Sigmoid colon (tissue), 7 donors: ENCODE measurements around the gene TCEANC2. TPM values are rescaled to one million over a fixed set of nuclear protein-coding genes. Genes with fewer than 3 reads are reported as not detected.

Experiments used
- DNase-seq: peaks from one replicate; pipeline ENCODE4 v3.0.0-alpha.2; 2019
- H3K27ac ChIP-seq, 4 donors: fragments of 200-600 bp; sonication (generic); one replicate each; pipeline ENCODE4 v1.5.1; 2016 to 2019; ENCODE audit warnings: mild to moderate bottlenecking in 1 of 4
- H3K27me3 ChIP-seq, 3 donors: fragments of 200-600 bp; sonication (generic); one replicate each; pipeline ENCODE4 v1.5.1; 2019; ENCODE audit warnings: mild to moderate bottlenecking in 1 of 3
- H3K36me3 ChIP-seq, 4 donors: fragments of 200-600 bp; sonication (generic); one replicate each; pipeline ENCODE4 v1.5.1; 2016 to 2019
- H3K4me1 ChIP-seq, 4 donors: fragments of 200-600 bp; sonication (generic); one replicate each; pipeline ENCODE4 v1.5.1; 2017 to 2019
- H3K4me3 ChIP-seq, 4 donors: fragments of 200-600 bp; sonication (generic); one replicate each; pipeline ENCODE4 v1.5.1; 2017 to 2019; ENCODE audit warnings: mild to moderate bottlenecking in 2 of 4, moderate library complexity in 1 of 4
- H3K9me3 ChIP-seq, 4 donors: fragments of 200-600 bp in 3 of 4; sonication (generic) in 3 of 4; one replicate each; pipeline versions ENCODE4 v1.5.1 to v1.6.1; 2013 to 2019
- CTCF ChIP-seq, 4 experiments: fragments of 450-650 bp in 3 of 4; fragments of 200-600 bp in 1 of 4; IDR thresholded peaks; one replicate each; pipeline ENCODE4 v1.5.1; 2016 to 2019; ENCODE audit warnings: antibody characterized with exemption in 4 of 4, mild to moderate bottlenecking in 3 of 4, moderate library complexity in 2 of 4
- EP300 ChIP-seq, 4 donors: sonication (generic); formaldehyde crosslinking; IDR thresholded peaks; one replicate each; pipeline ENCODE4 v1.6.1; 2017; ENCODE audit warnings: antibody characterized with exemption in 4 of 4
- POLR2A ChIP-seq, 2 donors: fragments of 450-650 bp; IDR thresholded peaks; one replicate each; pipeline ENCODE4 v1.6.1; 2016; ENCODE audit warnings: antibody characterized with exemption in 2 of 2, mild to moderate bottlenecking in 2 of 2, moderate library complexity in 2 of 2
- POLR2AphosphoS5 ChIP-seq, 4 donors: sonication (generic); formaldehyde crosslinking; IDR thresholded peaks; one replicate each; pipeline ENCODE4 v1.6.1; 2017; ENCODE audit warnings: antibody characterized with exemption in 4 of 4
- WGBS, 2 donors: extraction: QIAGEN DNeasy Blood & Tissue Kit; methylation state at CpG; one replicate each; pipeline ENCODE4 v1.1.7; 2013; 5-methylcytosine and 5-hydroxymethylcytosine counted together
- intact Hi-C: fragments of 100-400 bp; cut with DNase I; formaldehyde crosslinking; loops from one replicate; pipeline ENCODE4 v1.15.1; 2023
- polyA plus RNA-seq, 3 donors: library from polyadenylated mRNA; stranded (reverse); fragments of 200-250 nt; gene quantifications; one replicate each; pipeline ENCODE4 v1.2.3, GENCODE V29; 2013
- total RNA-seq, 4 donors: library from RNA; depleted of rRNA; stranded (reverse); fragments of >200 nt; gene quantifications; one replicate each; pipeline ENCODE4 v1.1.0, GENCODE V29; 2016
- donor health status: healthy with polysubstance abuse.
- donor health status: Bipolar disorder and iron deficiency.
- donor health status: healthy.

The TCEANC2 gene
- total and polyA plus RNA-seq, 7 donors: 1.8 to 6.9 (median 6.1) TPM

DNA sequence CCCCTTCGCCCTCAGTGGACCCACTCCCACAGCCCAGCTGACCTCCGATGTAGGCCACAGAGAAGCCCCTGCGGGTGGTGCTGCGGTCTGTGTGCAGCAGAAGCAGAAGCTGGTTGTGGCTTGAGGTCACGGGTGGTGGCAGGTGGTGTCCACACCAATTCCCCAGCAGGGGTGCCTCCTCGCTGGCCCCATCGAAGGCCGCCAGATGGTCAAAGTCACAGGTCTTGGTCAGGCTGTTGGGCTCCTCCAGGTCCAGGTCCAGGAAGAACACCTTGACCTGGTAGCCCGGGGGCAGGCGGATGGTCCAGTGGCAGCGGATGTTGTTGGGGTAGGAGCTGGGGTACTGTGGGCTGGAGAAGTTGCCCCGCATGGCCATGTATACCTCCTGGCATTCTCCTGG is 86.3 kb downstream of the TCEANC2 start:
- Histone ChIP-seq H3K4me3 (no peak overlapping the region), H3K9me3 (no peaks in the 10 kb centered on the region), H3K36me3 (no peaks in the 10 kb centered on the region), H3K27me3 (no peaks in the 10 kb centered on the region), H3K27ac (no peak overlapping the region), H3K4me1 (no peaks in the 10 kb centered on the region)
- TF ChIP-seq POLR2AphosphoS5 (IDR thresholded peaks at IDR 0.05): no peak
- TF ChIP-seq CTCF (IDR thresholded peaks at IDR 0.05): no peak
- no peak for TF ChIP-seq POLR2A (IDR thresholded peaks at IDR 0.05)
- no peak for TF ChIP-seq EP300 (IDR thresholded peaks at IDR 0.05)
- DNase-seq: no peak
- intact Hi-C loops: no loop called here
- 96 to 97% methylated on average over 12 of the region's 12 CpGs for WGBS, 2 donors

DNA sequence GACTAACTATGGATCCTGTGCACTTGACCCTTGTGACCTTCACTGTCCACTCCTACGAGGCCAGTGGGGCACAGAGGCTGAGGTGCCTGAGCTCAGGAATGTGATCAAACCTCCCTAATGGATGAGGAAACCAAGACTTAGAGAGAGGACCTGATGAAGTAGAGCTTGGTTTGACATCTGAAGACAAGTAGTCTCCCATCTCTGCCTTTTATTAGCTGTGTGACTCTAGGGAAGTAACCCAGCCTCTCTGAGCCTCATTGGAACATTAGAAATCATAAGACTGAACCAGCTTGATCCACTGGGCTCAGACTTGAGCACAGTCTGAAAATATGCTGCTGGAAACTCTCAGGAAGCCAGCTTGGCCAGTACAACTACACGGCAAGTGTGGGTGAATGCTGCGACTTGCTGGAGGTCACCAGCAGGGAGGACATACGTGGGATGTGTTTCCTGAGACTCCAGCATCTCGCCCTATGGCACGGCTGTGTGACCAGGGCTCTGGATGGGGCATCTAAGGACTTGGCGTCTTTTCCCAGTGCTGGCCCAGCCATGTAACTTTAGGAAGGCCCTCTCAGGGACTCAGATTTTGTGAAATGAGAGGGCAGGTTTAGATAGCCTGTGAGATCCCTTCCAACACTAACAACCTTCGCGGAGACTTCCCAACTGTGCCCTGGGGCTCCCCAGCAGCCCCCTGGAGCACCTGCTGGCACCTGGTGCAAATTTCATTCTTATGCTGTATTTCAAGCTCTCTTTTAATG is 88.9 kb downstream of the TCEANC2 start:
- TF ChIP-seq CTCF (IDR thresholded peaks at IDR 0.05) (no peak), EP300 (IDR thresholded peaks at IDR 0.05) (no peak), POLR2AphosphoS5 (IDR thresholded peaks at IDR 0.05) (no peak), POLR2A (IDR thresholded peaks at IDR 0.05) (no peak)
- no peak for DNase-seq
- H3K36me3 ChIP-seq: no peaks in the 10 kb centered on the region
- H3K9me3 ChIP-seq: no peaks in the 10 kb centered on the region
- H3K27me3 ChIP-seq: no peaks in the 10 kb centered on the region
- intact Hi-C loops: no loop called here
- no peaks in the 10 kb centered on the region for H3K4me1 ChIP-seq
- H3K27ac ChIP-seq: no peak overlapping the region
- WGBS, 2 donors: 79 to 80% methylated on average over 9 of the region's 9 CpGs
- no peak overlapping the region for H3K4me3 ChIP-seq

- H3K4me1 ChIP-seq: no peaks in the 10 kb centered on the region
- H3K27ac ChIP-seq: no peak overlapping the region
- WGBS, 2 donors: 97 to 98% methylated on average over 11 of the region's 11 CpGs
- H3K9me3 ChIP-seq: no peaks in the 10 kb centered on the region
- DNase-seq: no peak
- no peak overlapping the region for H3K4me3 ChIP-seq
- TF ChIP-seq POLR2A (IDR thresholded peaks at IDR 0.05) (no peak), CTCF (IDR thresholded peaks at IDR 0.05) (no peak), POLR2AphosphoS5 (IDR thresholded peaks at IDR 0.05) (no peak), EP300 (IDR thresholded peaks at IDR 0.05) (no peak)
- no peaks in the 10 kb centered on the region for H3K27me3 ChIP-seq
- intact Hi-C loops: no loop called here
- H3K36me3 ChIP-seq: no peaks in the 10 kb centered on the region
Measured at GRCh38 chr1:54144366-54144765, 91.0 kb downstream of the TCEANC2 start.

DNA sequence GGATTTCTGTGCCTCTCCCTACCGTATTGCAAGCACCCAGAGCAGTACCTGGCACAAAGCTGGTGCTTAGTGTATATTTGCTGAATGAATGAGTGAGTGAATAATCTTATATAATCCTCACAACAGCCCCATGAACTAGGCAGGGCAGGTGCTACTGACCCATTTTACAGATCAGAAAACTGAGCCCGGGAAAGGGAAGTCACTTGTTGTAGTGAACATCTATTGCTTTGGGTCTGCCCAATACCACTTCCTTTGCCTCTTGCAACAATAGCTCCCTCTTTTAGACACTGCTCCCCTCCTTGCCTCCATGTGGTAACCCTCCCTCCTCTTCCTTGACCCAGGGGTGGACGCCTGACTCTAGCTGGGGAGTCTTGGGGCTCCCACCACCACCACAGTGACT is 96.3 kb downstream of the TCEANC2 start:
- Histone ChIP-seq H3K4me3 (no peak overlapping the region), H3K36me3 (no peaks in the 10 kb centered on the region), H3K4me1 (peaks cover 0 to 6% (median 0%) of the 10 kb centered on the region in 4 donors), H3K27ac (no peak overlapping the region), H3K9me3 (no peaks in the 10 kb centered on the region), H3K27me3 (no peaks in the 10 kb centered on the region)
- intact Hi-C loops: no loop called here
- TF ChIP-seq POLR2AphosphoS5 (IDR thresholded peaks at IDR 0.05) (no peak), EP300 (IDR thresholded peaks at IDR 0.05) (no peak), CTCF (IDR thresholded peaks at IDR 0.05) (no peak), POLR2A (IDR thresholded peaks at IDR 0.05) (no peak)
- 94 to 97% methylated on average over 3 of the region's 3 CpGs for WGBS, 2 donors
- no peak for DNase-seq

- TF ChIP-seq POLR2A (IDR thresholded peaks at IDR 0.05): no peak
- TF ChIP-seq EP300 (IDR thresholded peaks at IDR 0.05): no peak
- TF ChIP-seq POLR2AphosphoS5 (IDR thresholded peaks at IDR 0.05): no peak
- no peak for TF ChIP-seq CTCF (IDR thresholded peaks at IDR 0.05)
- DNase-seq: no peak
- Histone ChIP-seq H3K4me1 (peaks cover 0 to 6% (median 0%) of the 10 kb centered on the region in 4 donors), H3K9me3 (no peaks in the 10 kb centered on the region), H3K4me3 (no peak overlapping the region), H3K27me3 (no peaks in the 10 kb centered on the region), H3K27ac (no peak overlapping the region), H3K36me3 (no peaks in the 10 kb centered on the region)
- intact Hi-C loops: no loop called here
- WGBS, 2 donors: 86 to 89% methylated on average over 5 of the region's 5 CpGs
Measured at GRCh38 chr1:54151013-54151412, 97.6 kb downstream of the TCEANC2 start.
